HepG2 (cell line): ENCODE data around the gene SNRPB2. TPM values are rescaled to one million over a fixed set of nuclear protein-coding genes. Genes with fewer than 3 reads are reported as not detected.

ENCODE experiments used
- ATRX ChIP-seq: sonication (generic); formaldehyde crosslinking; IDR thresholded peaks from 2 replicates; pipeline ENCODE4 v1.4.0; 2020; ENCODE audit warnings: missing genetic modification reagents, borderline replicate concordance
- FOXK1 ChIP-seq: sonication (generic); formaldehyde crosslinking; IDR thresholded peaks from 2 replicates; pipeline ENCODE4 v1.4.0; 2020; ENCODE audit warnings: low read depth, missing genetic modification reagents, borderline replicate concordance
- GABPB1 ChIP-seq: IDR thresholded peaks from 2 replicates; pipeline ENCODE4 v1.6.1; 2016; ENCODE audit warnings: mild to moderate bottlenecking, missing genetic modification reagents, moderate library complexity, missing compliant biosample characterization
- GATA4 ChIP-seq: sonication (generic); IDR thresholded peaks from 2 replicates; pipeline ENCODE4 v1.6.1; 2016; ENCODE audit warnings: antibody characterized with exemption, low read depth, borderline replicate concordance
- HMG20B ChIP-seq: conservative IDR thresholded peaks from 2 replicates; pipeline ENCODE4 v1.6.1; 2016; ENCODE audit warnings: missing genetic modification reagents, missing compliant biosample characterization
- HNRNPUL1 ChIP-seq: fragments of 200-400 bp; formaldehyde crosslinking; IDR thresholded peaks from 2 replicates; pipeline ENCODE4 v1.6.1; 2017; ENCODE audit warnings: low read depth, mild to moderate bottlenecking, low read length, moderate library complexity
- NFE2L2 ChIP-seq: fragments of 150-350 bp; IDR thresholded peaks from 2 replicates; pipeline ENCODE4 v1.6.1; 2014; ENCODE audit warnings: low read length
- SALL2 ChIP-seq: sonication (generic); formaldehyde crosslinking; IDR thresholded peaks from 2 replicates; pipeline ENCODE4 v1.8.1; 2023; ENCODE audit warnings: mild to moderate bottlenecking, missing genetic modification reagents, inconsistent platforms
- SRF ChIP-seq: IDR thresholded peaks from 2 replicates; pipeline ENCODE4 v1.6.1; 2011; ENCODE audit warnings: mild to moderate bottlenecking, low read depth, low read length, moderate library complexity
- ZBTB20 ChIP-seq: sonication (generic); formaldehyde crosslinking; IDR thresholded peaks from 2 replicates; pipeline ENCODE4 v1.8.1; 2023; ENCODE audit warnings: missing genetic modification reagents, low read depth, mild to moderate bottlenecking, borderline replicate concordance
- ZKSCAN1 ChIP-seq: fragments of 150-350 bp; IDR thresholded peaks from 2 replicates; pipeline ENCODE4 v1.6.1; 2014; ENCODE audit warnings: low read length
- ZNF143 ChIP-seq: sonication (generic); formaldehyde crosslinking; IDR thresholded peaks from 2 replicates; pipeline ENCODE4 v1.4.0; 2020; ENCODE audit warnings: missing genetic modification reagents
- ZNF234 ChIP-seq: sonication (generic); formaldehyde crosslinking; conservative IDR thresholded peaks from 2 replicates; pipeline ENCODE4 v1.5.1; 2020; ENCODE audit warnings: mild to moderate bottlenecking, missing genetic modification reagents
- ZNF337 ChIP-seq: sonication (generic); formaldehyde crosslinking; IDR thresholded peaks from 2 replicates; pipeline ENCODE4 v1.5.1; 2020; ENCODE audit warnings: missing genetic modification reagents, low read depth, mild to moderate bottlenecking, borderline replicate concordance
- ZNF350 ChIP-seq: sonication (generic); formaldehyde crosslinking; IDR thresholded peaks from 2 replicates; pipeline ENCODE4 v1.4.0; 2020; ENCODE audit warnings: mild to moderate bottlenecking, low read depth, missing genetic modification reagents, borderline replicate concordance
- ZNF468 ChIP-seq: sonication (generic); formaldehyde crosslinking; IDR thresholded peaks from 2 replicates; pipeline ENCODE4 v1.8.0; 2022; ENCODE audit warnings: mild to moderate bottlenecking, moderate library complexity, missing genetic modification reagents
- ZNF850 ChIP-seq: sonication (generic); formaldehyde crosslinking; conservative IDR thresholded peaks from 2 replicates; pipeline ENCODE4 v1.9.0; 2021; ENCODE audit warnings: mild to moderate bottlenecking, missing genetic modification reagents
- polyA plus RNA-seq, 8 experiments: library from polyadenylated mRNA; depleted of rRNA in 3 of 8; stranded (reverse) in 7 of 8; unstranded in 1 of 8; fragments of >200 nt; fragmentation: Illumina TruSeq in 4 of 8; extraction: Trizol in 4 of 8; gene quantifications; 2 replicates each; pipeline versions ENCODE4 v1.2.1 to v1.2.3, GENCODE V29; 2011 to 2016; ENCODE audit warnings: low read depth in 4 of 8, missing spikeins in 1 of 8, mixed read lengths in 1 of 8; ENCODE audit not compliant: insufficient read depth in 1 of 8
- total RNA-seq, 5 experiments: library from RNA; depleted of rRNA; stranded (reverse); fragments of >200 nt; fragmentation: Illumina TruSeq; extraction: Trizol; gene quantifications; 2 replicates each; pipeline ENCODE4 v1.2.3, GENCODE V29; 2016; ENCODE audit warnings: low read depth in 1 of 5
- TF ChIP-seq, protein P1 (sequence below): sonication (generic); formaldehyde crosslinking; IDR thresholded peaks from 2 replicates; pipeline ENCODE4 v1.5.0; 2020; ENCODE audit warnings: missing genetic modification reagents
- TF ChIP-seq, protein P2 (sequence below): IDR thresholded peaks from 2 replicates; pipeline ENCODE4 v1.6.1; 2016; ENCODE audit warnings: missing compliant biosample characterization, missing genetic modification reagents, borderline replicate concordance
- TF ChIP-seq, protein P3 (sequence below): sonication (generic); formaldehyde crosslinking; conservative IDR thresholded peaks from 2 replicates; pipeline ENCODE4 v1.5.0; 2020; ENCODE audit warnings: missing genetic modification reagents
- TF ChIP-seq, protein P4 (sequence below): sonication (generic); formaldehyde crosslinking; IDR thresholded peaks from 2 replicates; pipeline ENCODE4 v1.9.0; 2021; ENCODE audit warnings: missing genetic modification reagents, borderline replicate concordance
- TF ChIP-seq, protein P5 (sequence below): sonication (generic); formaldehyde crosslinking; IDR thresholded peaks from 2 replicates; pipeline ENCODE4 v1.9.0; 2022; ENCODE audit warnings: missing genetic modification reagents, mild to moderate bottlenecking, borderline replicate concordance

Gene SNRPB2
- total and polyA plus RNA-seq, 2 of the 13 experiments (the other 11 are each of a cell fraction or from before 2014, with no cell fraction given), result 107 to 204 TPM

DNA sequence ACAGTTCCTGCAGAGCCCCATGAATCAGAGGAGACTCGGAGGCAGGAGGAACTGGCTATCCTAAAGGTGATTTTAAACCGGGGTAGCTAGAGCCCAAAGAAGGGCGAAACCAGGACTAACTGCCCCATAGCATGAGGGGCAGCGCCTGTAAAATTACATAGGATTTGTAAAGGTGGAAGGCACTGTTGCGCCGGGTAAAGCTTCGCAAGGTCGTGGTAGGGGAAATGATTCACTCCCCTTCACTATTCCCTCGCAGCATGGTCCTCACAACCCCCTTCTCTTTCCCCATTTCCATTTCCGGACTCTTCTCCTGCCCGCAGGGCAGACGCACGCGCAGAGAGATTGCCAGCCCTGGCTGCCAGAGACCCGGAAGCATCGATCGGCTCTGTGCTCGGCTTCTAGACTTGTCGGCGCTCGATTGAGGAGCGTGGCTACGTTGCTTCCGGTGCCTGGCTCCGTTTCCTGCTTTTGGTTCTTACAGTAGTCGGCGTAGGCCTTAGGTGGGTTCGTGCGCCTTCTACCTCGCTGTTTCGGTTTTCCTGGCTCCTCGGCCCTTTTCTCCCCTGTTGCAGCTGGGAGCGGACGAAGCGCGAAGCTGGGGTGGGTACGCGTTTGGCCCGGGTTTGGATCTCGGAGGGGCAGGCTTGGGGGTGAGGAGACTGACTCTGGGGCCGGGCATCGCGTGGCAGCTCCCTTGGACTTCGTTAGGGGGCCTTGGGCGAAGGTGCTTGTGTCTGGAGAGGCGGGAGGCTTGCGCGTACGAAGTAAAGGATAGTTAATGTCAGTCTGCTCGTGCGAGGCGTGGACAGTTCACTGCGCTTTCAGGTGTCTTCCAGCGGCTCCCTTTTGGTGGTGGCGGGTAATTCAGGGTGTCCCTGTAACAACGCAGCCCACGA is at the start of gene SNRPB2 (continued):
- TF ChIP-seq, protein P1, sequence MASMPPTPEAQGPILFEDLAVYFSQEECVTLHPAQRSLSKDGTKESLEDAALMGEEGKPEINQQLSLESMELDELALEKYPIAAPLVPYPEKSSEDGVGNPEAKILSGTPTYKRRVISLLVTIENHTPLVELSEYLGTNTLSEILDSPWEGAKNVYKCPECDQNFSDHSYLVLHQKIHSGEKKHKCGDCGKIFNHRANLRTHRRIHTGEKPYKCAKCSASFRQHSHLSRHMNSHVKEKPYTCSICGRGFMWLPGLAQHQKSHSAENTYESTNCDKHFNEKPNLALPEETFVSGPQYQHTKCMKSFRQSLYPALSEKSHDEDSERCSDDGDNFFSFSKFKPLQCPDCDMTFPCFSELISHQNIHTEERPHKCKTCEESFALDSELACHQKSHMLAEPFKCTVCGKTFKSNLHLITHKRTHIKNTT (CRISPR knock-in tag), result no peak
- TF ChIP-seq HNRNPUL1 (no peak), HMG20B (peak; percentile 73; the same call in 1 of the 2 replicates), ZNF850 (CRISPR knock-in tag) (no peak), GATA4 (0 out of 2 replicates have a peak, but pooled peaks have one; percentile 55), ZNF468 (CRISPR knock-in tag) (peak; percentile 95; the same call in 1 of the 2 replicates), ZNF143 (peak; percentile 69), SALL2 (CRISPR knock-in tag) (peak; percentile 96), ZKSCAN1 (peak; percentile 70), ZNF234 (CRISPR knock-in tag) (peak; percentile 98), FOXK1 (CRISPR knock-in tag) (peak; percentile 99), SRF (peak; percentile 100), ZBTB20 (CRISPR knock-in tag) (peak; percentile 87; the same call in 1 of the 2 replicates), ATRX (CRISPR knock-in tag) (no peak), ZNF337 (CRISPR knock-in tag) (peak; percentile 36; the same call in 1 of the 2 replicates), GABPB1 (peak; percentile 100), ZNF350 (CRISPR knock-in tag) (peak; percentile 100), NFE2L2 (0 out of 2 replicates have a peak, but pooled peaks have one; percentile 4)
- TF ChIP-seq, protein P2, sequence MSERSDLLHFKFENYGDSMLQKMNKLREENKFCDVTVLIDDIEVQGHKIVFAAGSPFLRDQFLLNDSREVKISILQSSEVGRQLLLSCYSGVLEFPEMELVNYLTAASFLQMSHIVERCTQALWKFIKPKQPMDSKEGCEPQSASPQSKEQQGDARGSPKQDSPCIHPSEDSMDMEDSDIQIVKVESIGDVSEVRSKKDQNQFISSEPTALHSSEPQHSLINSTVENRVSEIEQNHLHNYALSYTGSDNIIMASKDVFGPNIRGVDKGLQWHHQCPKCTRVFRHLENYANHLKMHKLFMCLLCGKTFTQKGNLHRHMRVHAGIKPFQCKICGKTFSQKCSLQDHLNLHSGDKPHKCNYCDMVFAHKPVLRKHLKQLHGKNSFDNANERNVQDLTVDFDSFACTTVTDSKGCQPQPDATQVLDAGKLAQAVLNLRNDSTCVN (CRISPR knock-in tag), result peak; percentile 90; the same call in 1 of the 2 replicates
- TF ChIP-seq, protein P3, sequence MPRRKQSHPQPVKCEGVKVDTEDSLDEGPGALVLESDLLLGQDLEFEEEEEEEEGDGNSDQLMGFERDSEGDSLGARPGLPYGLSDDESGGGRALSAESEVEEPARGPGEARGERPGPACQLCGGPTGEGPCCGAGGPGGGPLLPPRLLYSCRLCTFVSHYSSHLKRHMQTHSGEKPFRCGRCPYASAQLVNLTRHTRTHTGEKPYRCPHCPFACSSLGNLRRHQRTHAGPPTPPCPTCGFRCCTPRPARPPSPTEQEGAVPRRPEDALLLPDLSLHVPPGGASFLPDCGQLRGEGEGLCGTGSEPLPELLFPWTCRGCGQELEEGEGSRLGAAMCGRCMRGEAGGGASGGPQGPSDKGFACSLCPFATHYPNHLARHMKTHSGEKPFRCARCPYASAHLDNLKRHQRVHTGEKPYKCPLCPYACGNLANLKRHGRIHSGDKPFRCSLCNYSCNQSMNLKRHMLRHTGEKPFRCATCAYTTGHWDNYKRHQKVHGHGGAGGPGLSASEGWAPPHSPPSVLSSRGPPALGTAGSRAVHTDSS (CRISPR knock-in tag), result 0 out of 2 replicates have a peak, but pooled peaks have one; percentile 88
- TF ChIP-seq, protein P4, sequence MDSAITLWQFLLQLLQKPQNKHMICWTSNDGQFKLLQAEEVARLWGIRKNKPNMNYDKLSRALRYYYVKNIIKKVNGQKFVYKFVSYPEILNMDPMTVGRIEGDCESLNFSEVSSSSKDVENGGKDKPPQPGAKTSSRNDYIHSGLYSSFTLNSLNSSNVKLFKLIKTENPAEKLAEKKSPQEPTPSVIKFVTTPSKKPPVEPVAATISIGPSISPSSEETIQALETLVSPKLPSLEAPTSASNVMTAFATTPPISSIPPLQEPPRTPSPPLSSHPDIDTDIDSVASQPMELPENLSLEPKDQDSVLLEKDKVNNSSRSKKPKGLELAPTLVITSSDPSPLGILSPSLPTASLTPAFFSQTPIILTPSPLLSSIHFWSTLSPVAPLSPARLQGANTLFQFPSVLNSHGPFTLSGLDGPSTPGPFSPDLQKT (CRISPR knock-in tag), result peak; percentile 98; the same call in 1 of the 2 replicates
- TF ChIP-seq, protein P5, sequence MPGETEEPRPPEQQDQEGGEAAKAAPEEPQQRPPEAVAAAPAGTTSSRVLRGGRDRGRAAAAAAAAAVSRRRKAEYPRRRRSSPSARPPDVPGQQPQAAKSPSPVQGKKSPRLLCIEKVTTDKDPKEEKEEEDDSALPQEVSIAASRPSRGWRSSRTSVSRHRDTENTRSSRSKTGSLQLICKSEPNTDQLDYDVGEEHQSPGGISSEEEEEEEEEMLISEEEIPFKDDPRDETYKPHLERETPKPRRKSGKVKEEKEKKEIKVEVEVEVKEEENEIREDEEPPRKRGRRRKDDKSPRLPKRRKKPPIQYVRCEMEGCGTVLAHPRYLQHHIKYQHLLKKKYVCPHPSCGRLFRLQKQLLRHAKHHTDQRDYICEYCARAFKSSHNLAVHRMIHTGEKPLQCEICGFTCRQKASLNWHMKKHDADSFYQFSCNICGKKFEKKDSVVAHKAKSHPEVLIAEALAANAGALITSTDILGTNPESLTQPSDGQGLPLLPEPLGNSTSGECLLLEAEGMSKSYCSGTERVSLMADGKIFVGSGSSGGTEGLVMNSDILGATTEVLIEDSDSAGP (CRISPR knock-in tag), result peak; percentile 96
